CD14-positive monocyte (primary cell): ENCODE results near the gene PLEKHG2. TPM values are rescaled to one million over a fixed set of nuclear protein-coding genes. Genes with fewer than 3 reads are reported as not detected.

Experiments used
- DNase-seq, 3 donors: peaks; one replicate each; pipeline ENCODE4 v3.0.0-alpha.2; 2011 to 2022
- H2AFZ ChIP-seq: 2 replicates; pipeline ENCODE4 v1.6.0; 2012; ENCODE audit warnings: mild to moderate bottlenecking, low read depth, low read length, inconsistent platforms; ENCODE audit not compliant: insufficient read depth, poor library complexity, severe bottlenecking
- H3K27ac ChIP-seq, 2 donors: 1 replicate in 1 of 2; 2 replicates in 1 of 2; pipeline ENCODE4 v1.5.1; 2012 to 2013; ENCODE audit warnings: low read length in 2 of 2, control low read depth in 1 of 2, inconsistent platforms in 1 of 2, low read depth in 1 of 2, mild to moderate bottlenecking in 1 of 2
- H3K27me3 ChIP-seq, 2 donors: one replicate each; pipeline versions ENCODE4 v1.6.0 to v1.6.1; 2011 to 2013; ENCODE audit warnings: low read length in 2 of 2; ENCODE audit not compliant: control insufficient read depth in 2 of 2, insufficient read depth in 2 of 2
- H3K36me3 ChIP-seq, 2 donors: replicated peaks in 1 of 2; 1 replicate in 1 of 2; 2 replicates in 1 of 2; pipeline versions ENCODE4 v1.5.1 to v1.6.1; 2012 to 2013; ENCODE audit warnings: low read length in 2 of 2, control low read depth in 1 of 2, inconsistent platforms in 1 of 2, mild to moderate bottlenecking in 1 of 2; ENCODE audit not compliant: insufficient read depth in 2 of 2, control insufficient read depth in 1 of 2
- H3K4me1 ChIP-seq, 2 donors: 1 replicate in 1 of 2; 2 replicates in 1 of 2; pipeline versions ENCODE4 v1.5.1 to v1.6.1; 2012 to 2013; ENCODE audit warnings: low read length in 2 of 2, control low read depth in 1 of 2, inconsistent platforms in 1 of 2, mild to moderate bottlenecking in 1 of 2, moderate library complexity in 1 of 2; ENCODE audit not compliant: insufficient read depth in 2 of 2, control insufficient read depth in 1 of 2
- H3K4me2 ChIP-seq: replicated peaks from 2 replicates; pipeline ENCODE3; 2012; ENCODE audit warnings: low read length, moderate library complexity, mild to moderate bottlenecking; ENCODE audit not compliant: poor library complexity, severe bottlenecking; ENCODE audit errors: extremely low read depth
- H3K4me3 ChIP-seq, 3 experiments: fragments of 200-600 bp in 1 of 3; sonication (generic) in 1 of 3; replicated peaks in 1 of 3; 1 replicate in 2 of 3; 2 replicates in 1 of 3; pipeline ENCODE4 v1.5.1; 2011 to 2013; ENCODE audit warnings: low read length in 3 of 3, mild to moderate bottlenecking in 3 of 3, control low read depth in 2 of 3, low read depth in 2 of 3, inconsistent platforms in 1 of 3, moderate library complexity in 1 of 3
- H3K79me2 ChIP-seq: 2 replicates; pipeline ENCODE4 v1.6.0; 2012; ENCODE audit warnings: mild to moderate bottlenecking, control low read depth, inconsistent platforms, low read length, moderate library complexity; ENCODE audit not compliant: insufficient read depth
- H3K9ac ChIP-seq: 2 replicates; pipeline ENCODE4 v1.6.0; 2017; ENCODE audit warnings: low read length, mild to moderate bottlenecking; ENCODE audit not compliant: insufficient read depth, poor library complexity, severe bottlenecking
- H3K9me3 ChIP-seq, 2 donors: replicated peaks in 1 of 2; 1 replicate in 1 of 2; 2 replicates in 1 of 2; pipeline versions ENCODE4 v1.5.1 to v1.6.1; 2012 to 2013; ENCODE audit warnings: low read length in 2 of 2, control low read depth in 1 of 2; ENCODE audit not compliant: control insufficient read depth in 1 of 2, insufficient read depth in 1 of 2
- H4K20me1 ChIP-seq: 2 replicates; pipeline ENCODE4 v1.6.0; 2012; ENCODE audit warnings: mild to moderate bottlenecking, low read length, control low read depth, moderate library complexity; ENCODE audit not compliant: insufficient read depth
- H3K27ac Mint-ChIP-seq, 7 donors: one replicate each; pipeline ENCODE4 v1.8.0; 2020; ENCODE audit warnings: mild to moderate bottlenecking in 7 of 7, mixed read lengths in 7 of 7, moderate library complexity in 6 of 7, inconsistent platforms in 2 of 7
- H3K27me3 Mint-ChIP-seq, 3 donors: one replicate each; pipeline ENCODE4 v1.8.0; 2021 to 2022; ENCODE audit warnings: low read depth in 3 of 3, mild to moderate bottlenecking in 3 of 3, mixed read lengths in 3 of 3, moderate library complexity in 3 of 3, inconsistent platforms in 1 of 3
- H3K36me3 Mint-ChIP-seq, 2 donors: one replicate each; pipeline ENCODE4 v1.8.0; 2020; ENCODE audit warnings: mixed read lengths in 2 of 2, inconsistent platforms in 1 of 2, mild to moderate bottlenecking in 1 of 2
- H3K4me1 Mint-ChIP-seq: one replicate; pipeline ENCODE4 v1.8.0; 2020; ENCODE audit warnings: mild to moderate bottlenecking, mixed read lengths
- H3K4me3 Mint-ChIP-seq, 2 donors: one replicate each; pipeline ENCODE4 v1.8.0; 2020; ENCODE audit warnings: mild to moderate bottlenecking in 2 of 2, mixed read lengths in 2 of 2, moderate library complexity in 1 of 2
- H3K9me3 Mint-ChIP-seq, 7 donors: one replicate each; pipeline ENCODE4 v1.8.0; 2020 to 2022; ENCODE audit warnings: mixed read lengths in 7 of 7, mild to moderate bottlenecking in 6 of 7, moderate library complexity in 6 of 7, inconsistent platforms in 2 of 7
- WGBS: methylation state at CpG from one replicate; pipeline ENCODE4 v1.1.5; 2013; ENCODE audit warnings: missing lambda C conversion rate; ENCODE audit not compliant: insufficient coverage; 5-methylcytosine and 5-hydroxymethylcytosine counted together
- intact Hi-C, 2 donors: fragments of 100-400 bp; cut with micrococcal nuclease; formaldehyde crosslinking; loops; one replicate each; pipeline versions ENCODE4 v1.15.0 to v1.15.1; 2023
- polyA plus RNA-seq, 3 donors: library from polyadenylated mRNA; depleted of rRNA in 1 of 3; unstranded in 2 of 3; stranded (reverse) in 1 of 3; fragments of 300-500 nt in 2 of 3; fragments of >200 nt in 1 of 3; fragmentation: Illumina TruSeq in 2 of 3; gene quantifications; 1 replicate in 2 of 3; 2 replicates in 1 of 3; pipeline ENCODE4 v1.2.3, GENCODE V29; 2012 to 2021
- TF ChIP-seq, protein P1 (sequence below): fragments of 200-600 bp; IDR thresholded peaks from one replicate; pipeline ENCODE4 v1.8.0; 2022; ENCODE audit warnings: antibody characterized with exemption, mild to moderate bottlenecking

Gene PLEKHG2
- polyA plus RNA-seq, 3 donors, result 0.73 to 202 (median 1.2) TPM

DNA sequence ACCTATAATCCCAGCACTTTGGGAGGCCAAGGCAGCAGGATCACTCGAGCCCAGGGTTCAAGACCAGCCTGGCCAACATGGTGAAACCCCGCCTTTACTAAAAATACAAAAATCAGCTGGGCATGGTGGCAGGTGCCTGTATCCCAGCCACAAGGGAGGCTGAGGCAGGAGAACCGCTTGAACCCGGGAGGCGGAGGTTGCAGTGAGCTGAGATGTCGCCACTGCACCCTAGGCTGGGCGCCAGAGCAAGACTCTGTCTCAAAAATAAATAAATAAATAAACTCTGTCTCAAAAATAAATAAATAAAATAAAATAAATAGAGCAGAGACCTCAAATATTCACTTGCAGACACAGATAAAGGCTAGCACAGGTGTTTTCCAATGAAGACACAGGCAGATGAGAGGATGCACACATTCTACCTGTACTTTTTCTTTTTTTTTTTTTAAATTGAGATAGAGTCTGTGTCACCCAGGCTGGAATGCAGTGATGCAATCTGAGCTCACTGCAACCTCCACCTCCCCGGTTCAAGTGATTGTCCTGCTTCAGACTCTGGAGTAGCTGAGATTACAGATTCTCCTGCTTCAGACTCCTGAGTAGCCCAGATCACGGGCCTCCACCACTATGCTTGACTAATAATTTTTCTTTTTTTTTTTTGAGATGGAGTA is 25.9 kb downstream of the PLEKHG2 start:
- H3K27ac Mint-ChIP-seq, result no peak overlapping the region
- Histone ChIP-seq H3K4me2 (no peak overlapping the region), H3K36me3 (peaks cover 13 to 14% of the 10 kb centered on the region in 2 donors), H3K4me1 (peaks cover 24 to 27% of the 10 kb centered on the region in 2 donors), H3K9me3 (no peaks in the 10 kb centered on the region), H3K9ac (no peak overlapping the region), H2AFZ (no peak overlapping the region), H3K79me2 (peaks cover 24% of the 10 kb centered on the region), H3K27ac (no peak overlapping the region), H3K27me3 (peaks cover 0 to 2% of the 10 kb centered on the region in 2 donors), H4K20me1 (peaks cover 19% of the 10 kb centered on the region), H3K4me3 (no peak overlapping the region)
- H3K9me3 Mint-ChIP-seq, result peaks cover 0 to 2% (median 0%) of the 10 kb centered on the region in 7 donors
- no peak overlapping the region for H3K4me3 Mint-ChIP-seq
- peaks cover 17 to 18% of the 10 kb centered on the region in 2 donors for H3K36me3 Mint-ChIP-seq
- TF ChIP-seq, protein P1, sequence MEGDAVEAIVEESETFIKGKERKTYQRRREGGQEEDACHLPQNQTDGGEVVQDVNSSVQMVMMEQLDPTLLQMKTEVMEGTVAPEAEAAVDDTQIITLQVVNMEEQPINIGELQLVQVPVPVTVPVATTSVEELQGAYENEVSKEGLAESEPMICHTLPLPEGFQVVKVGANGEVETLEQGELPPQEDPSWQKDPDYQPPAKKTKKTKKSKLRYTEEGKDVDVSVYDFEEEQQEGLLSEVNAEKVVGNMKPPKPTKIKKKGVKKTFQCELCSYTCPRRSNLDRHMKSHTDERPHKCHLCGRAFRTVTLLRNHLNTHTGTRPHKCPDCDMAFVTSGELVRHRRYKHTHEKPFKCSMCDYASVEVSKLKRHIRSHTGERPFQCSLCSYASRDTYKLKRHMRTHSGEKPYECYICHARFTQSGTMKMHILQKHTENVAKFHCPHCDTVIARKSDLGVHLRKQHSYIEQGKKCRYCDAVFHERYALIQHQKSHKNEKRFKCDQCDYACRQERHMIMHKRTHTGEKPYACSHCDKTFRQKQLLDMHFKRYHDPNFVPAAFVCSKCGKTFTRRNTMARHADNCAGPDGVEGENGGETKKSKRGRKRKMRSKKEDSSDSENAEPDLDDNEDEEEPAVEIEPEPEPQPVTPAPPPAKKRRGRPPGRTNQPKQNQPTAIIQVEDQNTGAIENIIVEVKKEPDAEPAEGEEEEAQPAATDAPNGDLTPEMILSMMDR, result no peak
- peaks cover 31% of the 10 kb centered on the region for H3K4me1 Mint-ChIP-seq
- H3K27me3 Mint-ChIP-seq, result peaks cover 6 to 15% (median 12%) of the 10 kb centered on the region in 3 donors
- no peak for DNase-seq
- intact Hi-C loops, result loop anchor here (5.0 kb wide), 2 partner anchors 94 to 96 kb away; partner anchors contain the start of genes EID2B (in 1 of the 2) and SAMD4B (in 1 of the 2)
- 100% methylated on average over 2 of the region's 9 CpGs for WGBS

DNA sequence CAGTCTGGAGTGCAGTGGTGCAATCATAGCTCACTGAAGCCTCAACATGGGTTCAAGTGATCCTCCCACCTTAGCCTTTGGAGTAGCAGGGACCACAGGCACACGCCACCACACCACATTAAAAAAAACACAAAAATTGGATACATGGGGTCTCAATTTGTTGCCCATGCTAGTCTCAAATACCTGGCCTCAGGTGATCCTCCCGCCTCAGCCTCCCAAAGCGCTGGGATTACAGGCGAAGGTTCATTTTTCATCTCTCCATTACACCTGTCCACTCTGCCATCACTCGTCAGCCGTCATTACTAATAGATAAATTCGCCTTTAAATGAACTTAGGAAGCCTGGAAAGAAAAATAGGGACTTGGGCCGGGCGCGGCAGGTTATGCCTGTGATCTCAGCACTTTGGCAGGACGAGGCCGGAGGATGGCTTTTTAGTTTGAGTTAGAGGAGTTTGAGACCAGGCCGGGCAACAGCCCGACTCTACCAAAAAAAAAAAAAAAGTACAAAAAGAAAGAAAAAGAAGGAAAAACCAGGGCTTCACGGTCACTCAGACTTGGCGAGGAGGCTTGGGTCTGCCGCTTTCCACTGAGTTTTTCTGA is 32.2 kb downstream of the PLEKHG2 start:
- Mint-ChIP-seq H3K27ac (peak overlapping the region; percentile 89 to 100 (median 99)), H3K36me3 (peaks cover 16 to 20% of the 10 kb centered on the region in 2 donors), H3K4me3 (peak overlapping the region; percentile 97 to 98), H3K4me1 (peaks cover 53% of the 10 kb centered on the region), H3K27me3 (peaks cover 0 to 5% (median 3%) of the 10 kb centered on the region in 3 donors), H3K9me3 (peaks cover 0 to 3% (median 0%) of the 10 kb centered on the region in 7 donors)
- intact Hi-C loops, result loop anchor here (2.0 to 10.0 kb wide), 3 partner anchors 58 to 93 kb away; partner anchors contain the start of gene EID2B (in 1 of the 2)
- H4K20me1 ChIP-seq, result peaks cover 22% of the 10 kb centered on the region
- no peaks in the 10 kb centered on the region for H3K9me3 ChIP-seq
- H3K4me3 ChIP-seq, result peak overlapping the region; percentile 55 to 100 (median 95)
- TF ChIP-seq, protein P1, result no peak
- 0% methylated on average over 3 of the region's 17 CpGs for WGBS
- peaks cover 36 to 40% of the 10 kb centered on the region in 2 donors for H3K4me1 ChIP-seq
- DNase-seq, result no peak
- peaks cover 52% of the 10 kb centered on the region for H3K79me2 ChIP-seq
- peak overlapping the region; percentile 94 to 100 for H3K27ac ChIP-seq
- peak overlapping the region; percentile 77 for H2AFZ ChIP-seq
- H3K27me3 ChIP-seq, result no peaks in the 10 kb centered on the region
- H3K4me2 ChIP-seq, result peak overlapping the region; percentile 79
- peak overlapping the region; percentile 98 for H3K9ac ChIP-seq
- peaks cover 4 to 18% of the 10 kb centered on the region in 2 donors for H3K36me3 ChIP-seq
